GM19351 (cell line): ENCODE data around the gene LRRC14B.

Experiments
- ATAC-seq: cut with Tn5 transposase; IDR thresholded peaks from one replicate; pipeline ENCODE4 v1.9.1; 2021; ENCODE audit warnings: mild to moderate bottlenecking, moderate library complexity; ENCODE audit not compliant: unreplicated experiment

LRRC14B gene

DNA sequence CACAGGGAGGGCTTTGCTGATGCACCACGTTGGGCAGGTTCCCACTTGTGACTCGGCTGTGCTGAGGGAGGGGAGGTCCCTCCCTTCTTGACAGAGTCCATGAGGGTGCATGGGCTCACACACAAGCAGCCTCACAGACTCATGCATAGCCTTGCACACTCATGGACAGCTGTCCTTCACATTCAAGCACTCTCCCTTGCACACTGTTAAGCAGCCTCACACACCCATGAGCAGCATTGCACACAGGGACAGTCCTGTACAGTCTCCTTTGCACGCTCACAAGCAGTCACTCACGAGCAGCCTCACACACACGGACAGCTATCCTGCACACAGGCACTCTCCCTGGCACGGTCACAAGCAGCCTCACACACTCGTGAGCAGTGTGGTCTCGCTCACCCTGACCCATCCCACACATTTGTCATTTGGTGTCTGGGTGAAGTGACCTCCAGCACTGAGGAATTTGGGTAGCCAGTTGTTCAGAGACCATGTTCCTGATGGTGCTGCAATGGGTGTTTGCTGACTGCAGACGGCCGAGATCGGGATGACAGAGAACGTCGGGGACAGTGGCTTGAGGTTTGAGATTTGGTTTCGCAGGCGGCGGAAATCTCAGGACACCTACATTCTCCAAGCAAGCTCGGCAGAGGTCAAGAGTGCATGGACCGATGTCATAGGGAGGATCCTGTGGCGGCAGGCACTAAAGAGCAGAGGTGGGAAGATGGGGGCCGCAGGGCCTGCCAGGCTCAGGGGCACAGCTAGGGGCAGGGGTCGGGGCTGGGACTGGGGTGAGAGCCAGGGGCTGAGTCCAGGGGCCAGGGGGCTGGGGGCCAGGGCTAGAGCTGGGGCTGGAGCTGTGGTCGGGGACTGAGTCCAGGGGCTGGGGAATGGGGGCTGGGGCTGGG is 17.7 kb upstream of the LRRC14B start:
- no peak for ATAC-seq

DNA sequence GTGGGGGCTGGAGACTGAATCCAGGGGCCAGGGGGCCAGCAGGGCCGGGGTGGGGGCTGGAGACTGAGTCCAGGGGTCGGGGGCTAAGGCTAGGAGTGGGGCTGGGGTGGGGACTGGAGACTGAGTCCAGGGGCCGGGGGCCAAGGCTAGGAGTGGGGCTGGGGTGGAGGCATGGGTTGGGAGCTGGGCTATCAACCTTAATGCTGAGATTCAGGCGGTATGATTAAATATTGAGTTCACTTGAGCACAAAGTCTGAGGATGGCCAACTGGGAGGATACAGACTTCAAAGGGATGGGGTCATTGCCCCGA is 17.0 kb upstream of the LRRC14B start:
- ATAC-seq: no peak

DNA sequence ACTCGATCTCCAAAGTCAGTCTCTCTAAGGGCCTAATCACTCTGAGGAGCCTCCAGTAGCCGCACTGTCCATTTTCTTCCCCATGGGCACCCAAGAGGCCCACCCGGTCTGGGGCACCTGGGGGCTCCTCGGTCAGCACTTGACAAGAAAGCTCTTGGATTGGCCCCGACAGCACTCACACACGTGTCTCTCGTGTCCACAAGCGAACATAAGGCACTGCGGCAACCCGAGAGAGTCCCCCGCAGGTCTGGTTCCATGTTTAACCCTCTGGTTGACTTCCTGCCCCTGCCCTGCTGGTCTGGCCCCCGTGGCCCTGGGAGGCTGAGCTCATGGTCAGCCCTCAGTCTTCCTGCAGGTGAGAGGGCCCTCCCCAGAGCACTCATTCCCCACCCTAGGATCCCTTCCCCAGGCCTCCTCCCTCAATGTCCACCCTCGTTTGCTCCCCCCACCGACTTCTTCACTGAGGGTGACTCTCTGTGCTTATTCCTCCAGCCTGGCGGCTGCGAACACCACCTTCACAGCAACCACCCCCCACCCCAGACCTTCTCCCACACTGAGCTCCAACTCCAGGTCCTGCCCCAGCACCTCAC is 16.3 kb upstream of the LRRC14B start:
- no peak for ATAC-seq

DNA sequence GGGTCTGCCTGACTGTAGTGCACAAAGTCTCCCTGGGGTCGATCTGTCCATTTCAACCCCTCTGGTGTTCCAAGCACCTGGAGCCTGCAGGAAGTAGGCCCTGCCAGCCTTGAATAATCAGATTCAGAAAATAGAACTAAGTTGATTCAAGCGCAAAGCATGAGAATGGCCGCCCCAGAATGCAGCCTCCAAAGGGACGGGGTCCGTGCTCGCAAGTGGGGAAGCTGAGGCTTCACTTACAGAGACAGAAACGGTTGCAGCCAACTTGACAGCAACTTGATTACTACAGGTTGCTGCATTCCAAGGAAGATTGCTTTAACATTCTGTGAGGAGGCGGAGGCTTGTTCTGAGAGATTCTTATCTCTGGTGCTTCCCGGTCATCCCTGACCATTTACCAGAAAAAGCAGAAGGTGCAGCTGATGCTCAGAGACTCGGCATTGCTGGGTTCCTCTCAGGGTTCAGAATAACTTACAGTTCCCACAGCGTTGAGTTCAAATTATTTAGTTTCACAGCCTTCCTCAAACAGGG is 14.9 kb upstream of the LRRC14B start:
- ATAC-seq: no peak

DNA sequence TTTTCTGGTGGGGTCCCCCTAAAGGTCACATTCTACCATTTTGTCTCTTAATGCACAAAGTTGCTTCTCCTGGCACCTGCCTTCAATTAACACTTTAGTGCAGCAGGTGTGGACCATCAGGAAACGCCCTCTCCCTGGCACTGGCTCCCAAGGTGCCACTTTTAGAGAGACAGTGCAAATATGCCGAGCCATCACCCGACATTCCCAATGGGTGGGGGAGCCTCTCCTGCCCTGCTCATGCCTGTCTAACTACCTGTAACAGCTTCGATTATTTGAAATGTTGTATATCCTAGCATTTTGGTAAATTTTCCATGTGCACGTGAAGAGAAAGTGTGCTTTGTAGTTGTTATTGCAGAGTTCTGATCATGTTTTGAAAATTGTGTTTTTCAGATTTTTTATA is 13.2 kb upstream of the LRRC14B start:
- no peak for ATAC-seq

DNA sequence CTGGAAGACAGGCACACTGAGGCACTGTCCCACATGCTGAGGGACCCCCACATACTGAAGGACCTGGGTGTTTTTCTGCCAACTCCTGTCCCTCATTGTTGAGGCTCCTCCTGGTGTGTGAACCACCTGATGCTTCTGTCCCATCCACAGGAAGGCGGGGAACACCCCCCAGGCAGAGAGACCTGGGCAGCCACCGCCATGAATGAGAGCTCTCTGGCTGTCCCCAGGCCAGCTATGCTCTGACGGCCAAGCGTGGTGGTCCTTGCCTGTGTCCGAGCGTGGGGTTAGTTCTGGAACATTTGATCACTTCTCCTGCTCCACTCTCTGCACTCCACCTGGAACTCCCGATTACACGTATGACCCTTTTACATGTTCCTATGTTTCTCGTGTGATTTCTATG is 11.9 kb upstream of the LRRC14B start:
- no peak for ATAC-seq

DNA sequence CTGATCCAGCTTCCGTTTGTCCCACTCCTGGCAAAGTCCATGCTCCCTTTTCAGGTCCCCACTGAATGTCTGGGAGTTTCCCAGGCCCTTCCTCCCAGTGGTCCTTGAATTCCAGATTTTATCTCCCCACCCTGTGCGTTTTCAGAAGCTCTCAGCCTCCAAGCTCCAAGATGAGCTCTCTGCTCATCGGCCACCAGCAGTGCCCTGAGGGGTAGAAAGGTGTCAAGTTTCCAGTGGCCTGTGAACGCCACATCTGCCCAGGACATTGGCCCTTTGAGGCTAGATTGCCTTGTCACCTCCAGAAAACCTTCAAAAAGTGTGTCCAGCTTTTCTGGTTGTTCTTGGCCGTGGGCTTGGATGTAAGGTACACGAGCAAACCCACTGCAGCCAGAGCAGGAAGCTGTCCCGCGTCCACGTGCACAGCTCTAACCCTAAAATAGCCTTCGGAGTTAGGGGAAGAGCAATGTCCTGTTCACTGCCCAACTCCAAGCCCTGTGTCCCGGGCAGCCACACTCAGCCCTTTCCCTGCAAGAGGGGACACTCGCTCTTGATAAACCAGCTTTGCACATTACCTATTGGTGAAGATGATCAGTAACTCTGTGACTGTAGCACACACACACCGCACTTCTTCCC is 10.9 kb upstream of the LRRC14B start:
- no peak for ATAC-seq

DNA sequence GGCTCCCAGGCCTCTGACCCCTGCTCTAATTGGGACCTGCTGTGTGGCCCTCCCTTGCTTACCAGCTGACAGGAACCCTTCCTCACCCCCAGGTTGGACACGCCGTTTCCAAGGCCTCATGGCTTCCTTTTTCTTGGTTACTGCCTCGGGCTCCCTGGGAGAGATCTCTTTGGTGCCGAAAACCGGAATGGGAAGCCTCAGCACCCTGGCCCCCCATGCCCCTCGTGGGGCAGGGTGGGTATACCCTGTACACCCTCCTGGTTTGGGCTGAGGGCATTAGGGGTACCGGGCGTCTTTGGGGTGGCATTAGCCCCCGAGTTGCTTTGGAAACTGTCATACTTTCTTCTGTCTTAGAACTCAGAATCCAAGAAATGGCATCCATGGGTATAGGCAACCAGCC is 10.1 kb upstream of the LRRC14B start:
- ATAC-seq: no peak

DNA sequence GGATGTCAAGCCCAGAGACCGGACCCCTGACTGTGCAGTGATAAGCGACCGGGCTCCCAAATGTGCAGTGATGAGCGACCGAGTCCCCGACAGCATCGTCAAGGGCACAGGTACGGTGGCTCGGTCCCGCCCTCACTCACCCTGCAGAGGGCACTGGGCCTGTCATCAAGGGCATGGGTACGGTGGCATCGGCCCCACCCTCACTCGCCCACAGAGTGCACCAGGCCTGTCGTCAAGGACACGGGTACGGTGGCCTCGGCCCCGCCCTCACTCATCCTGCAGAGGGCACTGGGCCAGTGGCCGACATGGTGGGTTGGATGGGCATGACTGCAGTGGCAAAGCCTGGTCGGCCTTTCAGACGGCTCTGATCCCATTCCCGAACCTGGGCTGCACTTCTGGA is 9.7 kb upstream of the LRRC14B start:
- ATAC-seq: no peak

DNA sequence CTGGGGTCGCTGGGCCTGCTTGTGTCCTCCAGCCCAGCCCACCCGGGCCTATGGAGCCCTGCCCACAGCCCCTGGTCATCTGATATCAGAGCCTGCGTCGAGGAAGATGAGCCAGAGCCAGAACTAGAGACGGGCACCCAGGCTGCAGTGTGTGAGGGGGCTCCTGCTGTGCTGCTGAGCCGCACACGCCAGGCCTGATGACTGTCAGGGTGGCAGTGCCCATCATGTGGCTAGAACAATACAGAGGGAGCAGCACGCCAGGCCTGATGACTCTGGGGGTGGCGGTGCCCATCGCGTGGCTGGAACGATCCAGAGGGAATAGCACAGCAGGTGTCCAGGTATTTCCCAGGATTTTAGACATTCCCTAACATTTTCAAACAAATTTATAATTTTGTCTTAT is 9.2 kb upstream of the LRRC14B start:
- no peak for ATAC-seq

DNA sequence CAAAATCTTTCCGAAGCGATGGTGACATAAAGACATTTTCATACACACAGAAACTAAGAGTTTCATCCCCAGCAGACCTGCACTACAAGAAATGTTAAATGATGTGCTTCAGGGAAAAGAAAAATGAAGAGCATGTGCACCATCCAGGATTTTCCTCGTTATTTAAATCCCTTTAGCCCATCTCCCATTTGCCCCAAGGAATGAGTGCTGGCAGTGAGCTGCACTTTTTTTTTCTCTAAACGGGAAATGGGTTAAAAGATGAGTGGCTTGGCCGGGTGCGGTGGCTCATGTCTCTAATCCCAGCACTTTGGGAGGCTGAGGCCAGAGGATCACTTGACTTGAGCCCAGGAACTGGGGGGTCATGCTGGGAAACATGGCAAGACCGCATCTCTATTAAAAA is 6.8 kb upstream of the LRRC14B start:
- no peak for ATAC-seq

DNA sequence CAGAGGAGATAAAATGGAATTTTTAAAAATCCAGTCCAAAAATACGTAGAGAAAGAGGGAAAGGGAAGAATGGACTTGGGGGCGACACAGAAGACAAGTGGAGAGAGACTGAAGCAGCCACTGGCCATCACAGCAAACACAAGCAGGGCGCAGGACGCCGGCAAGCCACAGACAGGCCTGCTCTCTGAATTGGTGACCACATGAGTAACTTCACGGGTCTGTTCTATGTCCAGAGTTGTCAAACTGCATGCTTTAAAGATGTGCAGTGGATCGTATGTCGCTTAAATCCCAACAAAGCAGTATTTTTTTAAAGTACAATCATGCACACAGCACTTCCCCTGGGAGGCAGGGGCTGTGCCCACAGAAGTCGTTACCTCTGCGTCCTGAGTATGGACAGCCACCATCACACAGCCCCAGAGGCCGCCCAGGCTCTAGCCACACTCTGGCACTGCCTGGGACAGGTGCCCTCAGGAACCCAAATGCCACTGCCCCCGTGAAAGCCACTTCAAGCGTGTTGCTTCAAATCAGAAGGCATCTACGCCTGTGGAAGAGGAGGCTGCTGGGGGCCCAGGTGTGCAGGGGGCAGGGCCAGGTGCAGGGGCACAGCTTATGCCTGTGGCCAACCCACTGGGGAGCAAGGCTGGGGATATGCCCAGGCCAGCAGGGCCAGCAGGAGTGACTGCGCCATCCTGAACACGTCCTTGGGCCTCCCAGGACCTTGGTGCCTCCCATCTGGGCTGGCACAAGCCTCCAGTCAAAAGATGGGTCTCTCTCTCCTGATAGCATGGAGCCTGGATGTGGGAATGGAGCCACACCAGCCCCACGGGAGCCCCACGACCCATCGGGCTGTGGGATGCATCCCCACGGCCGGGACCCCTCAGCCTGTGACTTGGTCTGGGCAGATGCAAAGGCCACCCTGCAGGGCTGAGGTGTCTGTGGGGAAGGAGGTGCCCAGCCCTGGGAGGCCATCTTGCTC is 5.9 kb upstream of the LRRC14B start:
- no peak for ATAC-seq

DNA sequence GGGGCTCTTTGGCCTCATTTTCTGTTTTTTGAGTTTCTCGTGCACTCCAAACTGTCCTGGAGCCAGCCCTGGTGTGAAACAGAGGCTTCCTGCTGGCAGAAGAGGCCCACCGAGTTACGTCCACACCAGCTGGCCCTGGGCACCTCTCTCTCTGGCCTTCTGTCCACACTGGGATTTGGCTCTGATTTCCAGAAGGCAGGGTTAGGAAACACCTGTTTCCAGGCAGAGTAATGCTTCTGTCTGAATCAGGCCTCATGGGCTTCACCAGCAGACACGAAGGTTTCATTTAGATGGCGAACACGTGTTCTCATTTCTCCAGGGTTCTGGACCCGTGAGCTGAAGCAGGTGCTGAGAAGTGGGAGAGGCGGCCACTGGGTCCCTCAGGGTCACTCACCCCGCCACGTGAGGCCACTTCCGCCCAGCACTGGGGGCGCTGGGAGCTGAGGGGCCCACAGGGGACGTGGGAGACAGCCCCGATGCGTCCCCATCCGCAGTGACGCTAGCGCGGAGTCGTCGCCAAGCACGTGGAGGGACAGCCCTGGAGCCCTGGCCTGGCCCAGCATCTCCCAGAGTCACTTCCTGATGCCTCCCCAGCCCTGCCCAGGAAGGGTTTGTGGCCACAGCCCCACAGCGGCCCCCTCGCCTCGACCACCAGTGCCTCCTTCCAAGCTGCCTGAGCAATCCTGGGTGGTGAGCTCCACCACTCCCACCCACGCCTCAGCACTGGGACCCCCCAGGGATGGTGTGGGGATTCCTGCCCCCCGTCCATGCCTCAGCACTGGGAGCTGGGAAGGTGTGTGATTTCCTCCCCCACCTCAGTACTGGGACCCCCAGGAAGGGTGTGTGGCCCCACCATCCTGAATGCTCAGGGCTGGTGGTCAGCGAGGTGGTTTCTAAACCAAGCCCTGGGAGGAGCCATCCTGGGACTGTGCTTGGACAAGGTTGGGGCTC is 4.9 kb upstream of the LRRC14B start:
- no peak for ATAC-seq

DNA sequence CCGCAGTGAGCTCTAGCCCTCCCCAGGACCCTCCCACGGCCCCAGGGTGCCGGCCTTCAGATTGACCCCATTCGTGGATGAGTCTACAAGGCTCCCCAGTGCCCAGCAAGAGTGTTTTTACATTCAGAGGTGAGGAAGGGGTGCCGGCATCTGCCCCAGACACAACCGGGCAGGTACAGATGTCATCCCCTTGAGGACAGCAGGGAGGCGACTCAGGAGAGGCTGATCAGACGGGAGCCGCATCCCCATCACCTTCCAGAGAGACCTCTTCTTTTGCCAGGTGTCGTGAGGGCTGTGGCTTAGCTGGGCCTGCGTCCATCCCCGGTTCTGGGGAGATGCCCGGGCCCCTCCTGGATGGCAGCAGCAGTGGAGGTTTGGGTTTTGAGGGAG is 4.3 kb upstream of the LRRC14B start:
- no peak for ATAC-seq

DNA sequence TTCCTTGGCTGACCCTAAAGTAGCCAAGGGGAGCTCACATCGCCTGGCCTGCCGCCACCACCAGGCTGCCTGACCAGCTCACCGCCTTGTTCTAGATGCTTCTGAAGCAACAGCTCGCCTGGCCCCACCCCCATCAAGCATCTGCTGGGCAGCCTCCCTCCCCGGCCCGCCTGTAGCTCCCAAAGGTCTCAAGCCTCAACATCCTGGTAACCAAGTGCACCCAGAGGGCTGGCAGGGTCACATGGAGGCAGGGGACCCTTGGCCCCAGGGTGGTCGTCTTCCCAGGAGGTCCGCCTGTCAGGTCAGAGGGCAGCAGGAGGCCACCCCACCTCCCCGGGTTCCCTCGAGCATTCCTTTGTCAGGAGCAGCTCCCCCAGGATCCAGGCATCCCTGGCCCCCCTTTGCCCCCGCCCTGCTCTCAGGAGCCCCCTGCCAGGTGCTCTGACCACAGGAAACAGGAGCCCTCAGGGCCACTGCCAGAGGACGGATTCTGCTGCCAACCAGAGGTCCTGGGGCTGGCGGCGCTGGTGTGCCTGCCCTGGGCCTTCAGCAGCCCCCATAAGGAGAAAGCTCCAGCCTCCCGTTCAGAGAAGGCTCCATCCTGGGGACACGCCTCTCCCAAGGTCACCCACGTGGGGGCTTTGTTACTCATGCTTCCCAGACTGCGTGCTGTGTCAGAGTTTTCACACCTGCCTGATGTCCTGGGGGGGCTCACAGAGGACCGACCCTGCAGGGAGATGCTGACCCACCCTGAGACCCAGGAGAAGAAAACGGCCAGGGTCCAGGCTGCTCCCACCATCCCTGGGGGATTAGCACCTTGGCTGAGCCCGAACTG is 3.5 kb upstream of the LRRC14B start:
- no peak for ATAC-seq

DNA sequence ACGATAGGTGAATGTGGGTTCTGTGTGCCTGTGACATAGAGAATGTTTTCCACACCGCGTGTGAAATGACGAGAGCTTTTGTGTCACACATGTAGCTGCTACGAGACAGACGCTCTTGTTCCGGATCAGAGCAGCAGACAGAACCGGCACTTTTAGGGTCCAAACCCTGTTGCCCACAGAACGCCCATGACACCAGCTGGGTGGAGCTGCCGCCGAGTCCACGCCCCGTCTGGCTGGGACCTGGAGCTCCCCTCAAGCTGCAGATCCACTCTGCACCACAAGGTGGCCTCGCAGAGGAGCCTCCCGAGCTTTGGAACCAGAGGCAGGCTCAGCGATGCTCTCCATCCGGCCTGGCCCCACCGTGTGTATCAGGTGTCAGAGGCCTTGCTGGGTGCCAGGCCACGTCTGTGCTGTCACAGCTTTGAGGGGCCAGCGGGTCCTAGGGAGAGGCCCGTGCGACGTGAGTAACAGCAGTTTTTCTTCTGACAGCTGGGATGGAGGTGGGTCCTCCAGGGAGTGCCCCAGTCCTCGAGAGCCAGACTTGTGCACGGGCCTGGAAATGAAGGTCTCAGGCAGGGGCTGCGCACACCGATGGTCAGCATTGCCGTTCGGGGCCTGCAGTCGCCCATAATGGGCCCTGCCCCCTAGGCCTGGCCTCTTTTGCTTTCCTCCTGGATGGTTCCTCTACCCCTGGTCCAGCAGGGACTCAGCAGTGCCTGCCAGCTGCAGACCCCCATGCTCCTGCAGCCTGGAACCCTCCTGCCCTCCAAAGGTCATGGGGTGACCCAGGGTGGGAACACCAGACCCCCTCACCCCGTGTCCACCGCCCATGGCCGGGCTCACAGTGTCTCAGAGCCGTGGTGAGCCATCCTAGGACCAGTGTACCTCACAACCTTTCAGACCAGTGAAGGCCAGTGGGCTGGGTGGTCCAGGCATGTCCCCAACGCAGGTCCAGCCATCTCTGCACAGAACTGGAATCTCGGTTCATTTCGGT is 2.5 kb upstream of the LRRC14B start:
- ATAC-seq: peak; percentile 89

DNA sequence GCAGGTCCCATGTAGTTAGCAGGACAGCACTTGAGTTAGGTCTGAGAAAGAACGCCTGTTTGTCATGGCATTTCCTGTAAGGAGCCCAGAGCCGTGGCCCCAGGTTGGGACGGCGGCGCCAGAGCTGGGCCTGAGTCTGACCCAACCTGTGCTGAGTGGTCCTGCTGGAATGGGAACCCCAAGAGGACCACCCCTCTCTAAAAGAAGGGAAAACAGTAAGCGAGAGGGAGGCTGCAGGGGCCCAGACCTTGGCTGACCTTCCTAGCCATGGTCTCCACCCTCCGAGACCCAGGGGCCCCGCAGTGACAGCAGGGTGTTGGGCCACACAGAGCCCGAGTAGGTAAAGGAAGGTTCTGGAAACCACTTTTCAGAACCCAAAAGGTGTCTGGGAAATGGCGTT is 1.8 kb upstream of the LRRC14B start:
- no peak for ATAC-seq

DNA sequence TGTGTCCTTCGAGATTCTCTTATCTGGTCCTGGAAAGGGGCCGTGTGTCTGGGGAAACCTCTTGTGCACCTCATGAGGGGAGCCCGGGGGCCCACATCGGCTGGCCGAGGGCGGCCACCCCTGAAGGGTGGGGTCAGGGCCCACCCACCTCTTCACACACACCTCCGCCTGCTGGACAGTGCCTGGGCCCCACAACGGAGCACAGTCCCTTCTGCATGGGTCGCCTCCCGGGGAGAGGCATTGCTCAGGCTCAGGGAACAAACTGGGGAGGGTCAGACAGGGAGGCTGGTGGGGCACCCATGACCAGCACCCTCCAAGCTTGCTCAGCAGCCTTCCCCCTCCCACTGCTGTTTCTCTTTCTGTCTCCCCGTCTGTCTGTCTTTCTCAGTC is 1.3 kb upstream of the LRRC14B start:
- no peak for ATAC-seq
